ENCODE data around the gene CCDC85C.

- TF ChIP-seq CTCF (conservative IDR thresholded peaks at IDR 0.05; ENCODE audit: low read depth, low read length), result no peak
- TF ChIP-seq EZH2 (IDR thresholded peaks at IDR 0.05; ENCODE audit: low read length, unreplicated experiment), result no peak
- TF ChIP-seq EZH2phosphoT487 (IDR thresholded peaks at IDR 0.05; ENCODE audit: borderline replicate concordance, low read length), result no peak
Measured at GRCh38 chr14:99510556-99511139, 93.4 kb downstream of the CCDC85C start.

All from PC-3 (cell line).